SH-SY5Y (cell line): ENCODE results near the gene ALDOC.

Source experiments
- GATA2 ChIP-seq: IDR thresholded peaks from 2 replicates; pipeline ENCODE4 v1.6.1; 2011; ENCODE audit warnings: mild to moderate bottlenecking, low read depth, low read length
- GATA3 ChIP-seq: IDR thresholded peaks from 2 replicates; pipeline ENCODE4 v1.6.1; 2011; ENCODE audit warnings: low read depth, mild to moderate bottlenecking, low read length, moderate library complexity

GRCh38 chr17:28530250-28530649, 46.4 kb downstream of the ALDOC start:
- TF ChIP-seq GATA2 (no peak), GATA3 (no peak)
